Peyer's patch (tissue), 4 donors: ENCODE results near the gene RAB7B. TPM values are rescaled to one million over a fixed set of nuclear protein-coding genes. Genes with fewer than 3 reads are reported as not detected.

Experiments used
- DNase-seq, 3 donors: peaks; one replicate each; pipeline ENCODE4 v3.0.0-alpha.2; 2017 to 2019
- H3K27ac ChIP-seq, 4 donors: fragments of 200-600 bp; sonication (generic); one replicate each; pipeline ENCODE4 v1.5.1; 2016 to 2019
- H3K27me3 ChIP-seq, 2 donors: fragments of 200-600 bp; sonication (generic); one replicate each; pipeline ENCODE4 v1.5.1; 2019
- H3K36me3 ChIP-seq, 3 donors: fragments of 200-600 bp; sonication (generic); one replicate each; pipeline ENCODE4 v1.5.1; 2016 to 2019
- H3K4me1 ChIP-seq, 4 donors: fragments of 200-600 bp; sonication (generic); one replicate each; pipeline ENCODE4 v1.5.1; 2016 to 2019
- H3K4me3 ChIP-seq, 4 donors: fragments of 200-600 bp; sonication (generic); 1 replicate in 3 of 4; 2 replicates in 1 of 4; pipeline ENCODE4 v1.5.1; 2016 to 2019; ENCODE audit warnings: mild to moderate bottlenecking in 1 of 4
- H3K9me3 ChIP-seq, 4 donors: fragments of 200-600 bp; sonication (generic); one replicate each; pipeline ENCODE4 v1.5.1; 2016 to 2019; ENCODE audit warnings: mild to moderate bottlenecking in 1 of 4
- CTCF ChIP-seq, 6 experiments: fragments of 450-650 bp in 4 of 6; fragments of 200-600 bp in 2 of 6; sonication (generic) in 1 of 6; IDR thresholded peaks; one replicate each; pipeline ENCODE4 v1.5.1; 2017 to 2019; ENCODE audit warnings: antibody characterized with exemption in 6 of 6, mild to moderate bottlenecking in 3 of 6, moderate library complexity in 1 of 6
- POLR2A ChIP-seq, 2 donors: fragments of 450-650 bp; IDR thresholded peaks; one replicate each; pipeline ENCODE4 v1.5.1; 2017; ENCODE audit warnings: antibody characterized with exemption in 2 of 2, mild to moderate bottlenecking in 2 of 2, moderate library complexity in 2 of 2
- total RNA-seq, 4 donors: library from RNA; depleted of rRNA; stranded (reverse); fragments of >200 nt; gene quantifications; one replicate each; pipeline ENCODE4 v1.1.0, GENCODE V29; 2016

The RAB7B gene
- total RNA-seq, 4 donors from 2014 or later = 0.35 to 0.47 (median 0.40) TPM; not detected in 1

GRCh38 chr1:206021626-206022365, 18.6 kb upstream of the RAB7B start:
- no peak for DNase-seq
- Histone ChIP-seq H3K4me1 (no peaks in the 10 kb centered on the region), H3K27me3 (no peaks in the 10 kb centered on the region), H3K4me3 (no peak overlapping the region), H3K36me3 (no peaks in the 10 kb centered on the region), H3K9me3 (no peaks in the 10 kb centered on the region), H3K27ac (no peak overlapping the region)
- TF ChIP-seq POLR2A (IDR thresholded peaks at IDR 0.05) (no peak), CTCF (IDR thresholded peaks at IDR 0.05) (no peak)

- TF ChIP-seq CTCF (IDR thresholded peaks at IDR 0.05) = no peak
- no peaks in the 10 kb centered on the region for H3K27me3 ChIP-seq
- no peaks in the 10 kb centered on the region for H3K4me1 ChIP-seq
- DNase-seq = no peak
- no peaks in the 10 kb centered on the region for H3K9me3 ChIP-seq
- H3K27ac ChIP-seq = no peak overlapping the region
- H3K36me3 ChIP-seq = no peaks in the 10 kb centered on the region
- H3K4me3 ChIP-seq = no peak overlapping the region
These were observed 17.9 kb upstream of the RAB7B start for GRCh38 chr1:206021008-206021625.

- no peak overlapping the region for H3K27ac ChIP-seq
- no peaks in the 10 kb centered on the region for H3K36me3 ChIP-seq
- TF ChIP-seq POLR2A (IDR thresholded peaks at IDR 0.05) (no peak), CTCF (IDR thresholded peaks at IDR 0.05) (no peak)
- no peak for DNase-seq
- H3K27me3 ChIP-seq = no peaks in the 10 kb centered on the region
- H3K9me3 ChIP-seq = no peaks in the 10 kb centered on the region
- no peaks in the 10 kb centered on the region for H3K4me1 ChIP-seq
- H3K4me3 ChIP-seq = no peak overlapping the region
These were observed 17.3 kb upstream of the RAB7B start for GRCh38 chr1:206020393-206021007.

GRCh38 chr1:206015071-206015470, 11.9 kb upstream of the RAB7B start:
- TF ChIP-seq CTCF (IDR thresholded peaks at IDR 0.05) (no peak), POLR2A (IDR thresholded peaks at IDR 0.05) (no peak)
- Histone ChIP-seq H3K36me3 (no peaks in the 10 kb centered on the region), H3K4me1 (peaks cover 0 to 4% (median 0%) of the 10 kb centered on the region in 4 donors), H3K4me3 (no peak overlapping the region), H3K9me3 (no peaks in the 10 kb centered on the region), H3K27me3 (no peaks in the 10 kb centered on the region), H3K27ac (no peak overlapping the region)
- no peak for DNase-seq

GRCh38 chr1:206014601-206015000, 11.4 kb upstream of the RAB7B start:
- no peak overlapping the region for H3K27ac ChIP-seq
- H3K4me3 ChIP-seq = no peak overlapping the region
- TF ChIP-seq POLR2A (IDR thresholded peaks at IDR 0.05) = no peak
- no peak for TF ChIP-seq CTCF (IDR thresholded peaks at IDR 0.05)
- H3K4me1 ChIP-seq = peaks cover 0 to 4% (median 0%) of the 10 kb centered on the region in 4 donors
- H3K9me3 ChIP-seq = no peaks in the 10 kb centered on the region
- no peak for DNase-seq
- no peaks in the 10 kb centered on the region for H3K36me3 ChIP-seq
- H3K27me3 ChIP-seq = no peaks in the 10 kb centered on the region
